HepG2 (cell line): ENCODE measurements around the gene DSN1. TPM values are rescaled to one million over a fixed set of nuclear protein-coding genes. Genes with fewer than 3 reads are reported as not detected.

Experiments
- BRD4 ChIP-seq: sonication (generic); formaldehyde crosslinking; IDR thresholded peaks from 2 replicates; pipeline ENCODE4 v1.4.0; 2020; ENCODE audit warnings: missing genetic modification reagents
- CREB3 ChIP-seq: sonication (generic); formaldehyde crosslinking; IDR thresholded peaks from 2 replicates; pipeline ENCODE4 v1.5.0; 2020; ENCODE audit warnings: missing genetic modification reagents
- FOXK2 ChIP-seq: fragments of 450-650 bp; IDR thresholded peaks from 2 replicates; pipeline ENCODE4 v1.6.1; 2016
- GRHL1 ChIP-seq: sonication (generic); formaldehyde crosslinking; conservative IDR thresholded peaks from 2 replicates; pipeline ENCODE4 v1.8.0; 2022; ENCODE audit warnings: missing genetic modification reagents
- HNRNPK ChIP-seq: fragments of 200-400 bp; formaldehyde crosslinking; IDR thresholded peaks from 2 replicates; pipeline ENCODE4 v1.6.1; 2018; ENCODE audit warnings: low read length, low read depth, moderate library complexity, mild to moderate bottlenecking; ENCODE audit not compliant: poor library complexity, severe bottlenecking
- IKZF5 ChIP-seq: IDR thresholded peaks from 2 replicates; pipeline ENCODE4 v1.6.1; 2018; ENCODE audit warnings: missing genetic modification reagents, mild to moderate bottlenecking, missing compliant biosample characterization
- MEIS2 ChIP-seq: sonication (generic); formaldehyde crosslinking; IDR thresholded peaks from 2 replicates; pipeline ENCODE4 v1.9.0; 2021; ENCODE audit warnings: mild to moderate bottlenecking, missing genetic modification reagents
- MTA3 ChIP-seq: sonication (generic); formaldehyde crosslinking; IDR thresholded peaks from 2 replicates; pipeline ENCODE4 v1.4.0; 2020; ENCODE audit warnings: missing genetic modification reagents
- ONECUT2 ChIP-seq: sonication (generic); formaldehyde crosslinking; IDR thresholded peaks from 2 replicates; pipeline ENCODE4 v1.4.0; 2020; ENCODE audit warnings: missing genetic modification reagents
- PAX8 ChIP-seq: sonication (generic); formaldehyde crosslinking; IDR thresholded peaks from 2 replicates; pipeline ENCODE4 v1.8.0; 2022; ENCODE audit warnings: mild to moderate bottlenecking, missing genetic modification reagents, borderline replicate concordance
- SIX4 ChIP-seq: sonication (generic); formaldehyde crosslinking; IDR thresholded peaks from 2 replicates; pipeline ENCODE4 v1.4.0; 2020; ENCODE audit warnings: missing genetic modification reagents
- STAT5B ChIP-seq: sonication (generic); formaldehyde crosslinking; IDR thresholded peaks from 2 replicates; pipeline ENCODE4 v1.4.0; 2020; ENCODE audit warnings: missing genetic modification reagents
- STAT6 ChIP-seq: sonication (generic); formaldehyde crosslinking; IDR thresholded peaks from 2 replicates; pipeline ENCODE4 v1.4.0; 2020; ENCODE audit warnings: missing genetic modification reagents, mild to moderate bottlenecking, borderline replicate concordance
- TBX3 ChIP-seq: fragments of 450-650 bp; IDR thresholded peaks from 2 replicates; pipeline ENCODE4 v1.6.1; 2017; ENCODE audit warnings: antibody characterized with exemption, mild to moderate bottlenecking, inconsistent platforms, borderline replicate concordance
- TGIF2 ChIP-seq: IDR thresholded peaks from 2 replicates; pipeline ENCODE4 v1.6.1; 2016; ENCODE audit warnings: control low read depth, missing compliant biosample characterization
- ZNF124 ChIP-seq: sonication (generic); formaldehyde crosslinking; IDR thresholded peaks from 2 replicates; pipeline ENCODE4 v1.4.0; 2020; ENCODE audit warnings: missing genetic modification reagents
- ZNF354B ChIP-seq: sonication (generic); formaldehyde crosslinking; IDR thresholded peaks from 2 replicates; pipeline ENCODE4 v1.8.0; 2022; ENCODE audit warnings: mild to moderate bottlenecking, missing genetic modification reagents
- ZNF496 ChIP-seq: sonication (generic); formaldehyde crosslinking; IDR thresholded peaks from 2 replicates; pipeline ENCODE4 v1.8.1; 2023; ENCODE audit warnings: mild to moderate bottlenecking, moderate library complexity, missing genetic modification reagents; ENCODE audit not compliant: insufficient replicate concordance
- ZNF574 ChIP-seq: sonication (generic); formaldehyde crosslinking; IDR thresholded peaks from 2 replicates; pipeline ENCODE4 v1.4.0; 2020; ENCODE audit warnings: missing genetic modification reagents
- ZNF703 ChIP-seq: sonication (generic); formaldehyde crosslinking; IDR thresholded peaks from 2 replicates; pipeline ENCODE4 v1.5.1; 2020; ENCODE audit warnings: missing genetic modification reagents, mild to moderate bottlenecking, moderate library complexity, borderline replicate concordance
- ZNF747 ChIP-seq: sonication (generic); formaldehyde crosslinking; IDR thresholded peaks from 2 replicates; pipeline ENCODE4 v1.8.1; 2023; ENCODE audit warnings: missing genetic modification reagents, mild to moderate bottlenecking, borderline replicate concordance
- polyA plus RNA-seq, 8 experiments: library from polyadenylated mRNA; depleted of rRNA in 3 of 8; stranded (reverse) in 7 of 8; unstranded in 1 of 8; fragments of >200 nt; fragmentation: Illumina TruSeq in 4 of 8; extraction: Trizol in 4 of 8; gene quantifications; 2 replicates each; pipeline versions ENCODE4 v1.2.1 to v1.2.3, GENCODE V29; 2011 to 2016; ENCODE audit warnings: low read depth in 4 of 8, missing spikeins in 1 of 8, mixed read lengths in 1 of 8; ENCODE audit not compliant: insufficient read depth in 1 of 8
- total RNA-seq, 5 experiments: library from RNA; depleted of rRNA; stranded (reverse); fragments of >200 nt; fragmentation: Illumina TruSeq; extraction: Trizol; gene quantifications; 2 replicates each; pipeline ENCODE4 v1.2.3, GENCODE V29; 2016; ENCODE audit warnings: low read depth in 1 of 5

Gene DSN1
- total and polyA plus RNA-seq, 2 of the 13 experiments (the other 11 are each of a cell fraction or from before 2014, with no cell fraction given): 18.7 to 53.7 TPM

GRCh38 chr20:36745234-36745926, 28.2 kb downstream of the DSN1 start (continued):
- TF ChIP-seq ZNF574 (CRISPR knock-in tag): no peak
- no peak for TF ChIP-seq STAT5B (CRISPR knock-in tag)
- TF ChIP-seq ONECUT2 (CRISPR knock-in tag): no peak
- TF ChIP-seq ZNF354B (CRISPR knock-in tag): no peak
- no peak; the same call in 1 of the 2 replicates for TF ChIP-seq PAX8
- TF ChIP-seq STAT6 (CRISPR knock-in tag): no peak; the same call in 1 of the 2 replicates
- no peak for TF ChIP-seq TGIF2 (CRISPR knock-in tag)
- no peak for TF ChIP-seq ZNF496 (CRISPR knock-in tag)
- no peak; the same call in 1 of the 2 replicates for TF ChIP-seq ZNF703 (CRISPR knock-in tag)
- no peak for TF ChIP-seq GRHL1 (CRISPR knock-in tag)
- TF ChIP-seq BRD4 (CRISPR knock-in tag): 0 out of 2 replicates have a peak, but pooled peaks have one; percentile 55
- no peak for TF ChIP-seq TBX3
- no peak for TF ChIP-seq HNRNPK
- TF ChIP-seq IKZF5 (CRISPR knock-in tag): peak; percentile 62; the same call in 1 of the 2 replicates
- TF ChIP-seq SIX4 (CRISPR knock-in tag): no peak
- TF ChIP-seq ZNF747: no peak
- TF ChIP-seq MTA3 (CRISPR knock-in tag): no peak
- no peak for TF ChIP-seq FOXK2
- TF ChIP-seq CREB3 (CRISPR knock-in tag): no peak; the same call in 1 of the 2 replicates
- no peak for TF ChIP-seq ZNF124 (CRISPR knock-in tag)
- TF ChIP-seq MEIS2 (CRISPR knock-in tag): 0 out of 2 replicates have a peak, but pooled peaks have one; percentile 34
